Measurements from ENCODE around the gene ITGB8. TPM values are rescaled to one million over a fixed set of nuclear protein-coding genes. Genes with fewer than 3 reads are reported as not detected.
A peak's percentile ranks its signal among the peaks of the same experiment; 100 is the strongest.

The ITGB8 gene
- under 1 TPM; 0.11 to 0.12 TPM for total RNA-seq
- not detected for polyA plus RNA-seq

GRCh38 chr7:20330239-20330927 lies at the start of gene ITGB8:
ITGB8 (plus strand) TSS chr7:20330900; CDS start chr7:20331807, 907 bp downstream.
- CTCF ChIA-PET (ENCODE audit: partially characterized antibody), result no interaction called here

GRCh38 chr7:20282959-20283358 lies 47.7 kb upstream of the ITGB8 start:
- Histone ChIP-seq H3K4me1 (ENCODE audit: insufficient read depth, low read length) (no peaks in the 10 kb centered on the region), H3K27me3 (ENCODE audit: insufficient read depth, low read length) (no peaks in the 10 kb centered on the region), H3K36me3 (ENCODE audit: insufficient read depth, low read length) (no peaks in the 10 kb centered on the region), H3K27ac (ENCODE audit: low read depth, low read length) (no peak overlapping the region), H3K4me3 (ENCODE audit: low read length in 2 of 2) (no peak overlapping the region), H3K9me3 (ENCODE audit: control insufficient read depth in 1 of 2, low read length in 2 of 2) (no peaks in the 10 kb centered on the region)
- Mint-ChIP-seq H3K4me3 (no peak overlapping the region), H3K9me3 (peaks cover 0 to 5% (median 0%) of the 10 kb centered on the region in 8 donors), H3K27ac (no peak overlapping the region), H3K4me1 (peaks cover 0 to 2% (median 0%) of the 10 kb centered on the region in 4 donors), H3K27me3 (no peaks in the 10 kb centered on the region), H3K36me3 (no peaks in the 10 kb centered on the region)
- POLR2A ChIA-PET (ENCODE audit: partially characterized antibody), result no interaction called here
- CTCF ChIA-PET (ENCODE audit: partially characterized antibody), result no interaction called here
- no peak for DNase-seq
- intact Hi-C loops (cut with micrococcal nuclease), result no loop called here

More at GRCh38 chr7:20330239-20330927, at the start of gene ITGB8:
- H3K4me3 Mint-ChIP-seq, result peak within 1 kb of the TSS; percentile 77 to 86 (median 82)
- peaks cover 0 to 4% (median under 1%) of the 10 kb centered on the region in 8 donors for H3K9me3 Mint-ChIP-seq
- Histone ChIP-seq H3K9me3 (ENCODE audit: control insufficient read depth in 1 of 2, low read length in 2 of 2) (no peaks in the 10 kb centered on the region), H3K27ac (ENCODE audit: low read depth, low read length) (no peak within 1 kb of the TSS), H3K36me3 (ENCODE audit: insufficient read depth, low read length) (no peaks in the 10 kb centered on the region), H3K27me3 (ENCODE audit: insufficient read depth, low read length) (peaks cover 2% of the 10 kb centered on the region), H3K4me3 (ENCODE audit: low read length in 2 of 2) (peak within 1 kb of the TSS in 1 of 2 donors; percentile 28), H3K4me1 (ENCODE audit: insufficient read depth, low read length) (peaks cover 21% of the 10 kb centered on the region)
- no peak for DNase-seq
- H3K36me3 Mint-ChIP-seq, result no peaks in the 10 kb centered on the region
- no peak within 1 kb of the TSS for H3K27ac Mint-ChIP-seq
- POLR2A ChIA-PET (ENCODE audit: partially characterized antibody), result no interaction called here
- H3K27me3 Mint-ChIP-seq, result peaks cover 21 to 22% of the 10 kb centered on the region in 2 donors
- peaks cover 12 to 23% (median 18%) of the 10 kb centered on the region in 4 donors for H3K4me1 Mint-ChIP-seq
- intact Hi-C loops (cut with micrococcal nuclease), result no loop called here

GRCh38 chr7:20283385-20283784 lies 47.3 kb upstream of the ITGB8 start:
- Histone ChIP-seq H3K4me3 (ENCODE audit: low read length in 2 of 2) (no peak overlapping the region), H3K36me3 (ENCODE audit: insufficient read depth, low read length) (no peaks in the 10 kb centered on the region), H3K27ac (ENCODE audit: low read depth, low read length) (no peak overlapping the region), H3K9me3 (ENCODE audit: control insufficient read depth in 1 of 2, low read length in 2 of 2) (no peaks in the 10 kb centered on the region), H3K27me3 (ENCODE audit: insufficient read depth, low read length) (no peaks in the 10 kb centered on the region), H3K4me1 (ENCODE audit: insufficient read depth, low read length) (no peaks in the 10 kb centered on the region)
- Mint-ChIP-seq H3K4me3 (no peak overlapping the region), H3K27me3 (no peaks in the 10 kb centered on the region), H3K4me1 (peaks cover 0 to 2% (median 0%) of the 10 kb centered on the region in 4 donors), H3K27ac (no peak overlapping the region), H3K36me3 (no peaks in the 10 kb centered on the region), H3K9me3 (peaks cover 0 to 5% (median 0%) of the 10 kb centered on the region in 8 donors)
- no peak for DNase-seq
- ChIA-PET POLR2A (ENCODE audit: partially characterized antibody) (no interaction called here), CTCF (ENCODE audit: partially characterized antibody) (no interaction called here)
- intact Hi-C loops (cut with micrococcal nuclease), result no loop called here

GRCh38 chr7:20284003-20284770 lies 46.5 kb upstream of the ITGB8 start:
- no peak overlapping the region for H3K4me3 ChIP-seq (ENCODE audit: low read length in 2 of 2)
- no peak overlapping the region for H3K27ac Mint-ChIP-seq
- H3K4me1 ChIP-seq (ENCODE audit: insufficient read depth, low read length), result no peaks in the 10 kb centered on the region
- no peaks in the 10 kb centered on the region for H3K9me3 ChIP-seq (ENCODE audit: control insufficient read depth in 1 of 2, low read length in 2 of 2)
- intact Hi-C loops (cut with micrococcal nuclease), result no loop called here
- POLR2A ChIA-PET (ENCODE audit: partially characterized antibody), result no interaction called here
- H3K4me3 Mint-ChIP-seq, result no peak overlapping the region
- CTCF ChIA-PET (ENCODE audit: partially characterized antibody), result no interaction called here
- H3K9me3 Mint-ChIP-seq, result peaks cover 0 to 5% (median 0%) of the 10 kb centered on the region in 8 donors
- no peaks in the 10 kb centered on the region for H3K27me3 ChIP-seq (ENCODE audit: insufficient read depth, low read length)
- H3K36me3 ChIP-seq (ENCODE audit: insufficient read depth, low read length), result no peaks in the 10 kb centered on the region
- H3K27ac ChIP-seq (ENCODE audit: low read depth, low read length), result no peak overlapping the region
- no peaks in the 10 kb centered on the region for H3K36me3 Mint-ChIP-seq
- DNase-seq, result no peak
- peaks cover 0 to 2% (median 0%) of the 10 kb centered on the region in 4 donors for H3K4me1 Mint-ChIP-seq
- H3K27me3 Mint-ChIP-seq, result no peaks in the 10 kb centered on the region

- H3K4me3 Mint-ChIP-seq, result no peak overlapping the region
- Histone ChIP-seq H3K27me3 (ENCODE audit: insufficient read depth, low read length) (no peaks in the 10 kb centered on the region), H3K4me1 (ENCODE audit: insufficient read depth, low read length) (no peaks in the 10 kb centered on the region), H3K27ac (ENCODE audit: low read depth, low read length) (no peak overlapping the region), H3K9me3 (ENCODE audit: control insufficient read depth in 1 of 2, low read length in 2 of 2) (no peaks in the 10 kb centered on the region), H3K36me3 (ENCODE audit: insufficient read depth, low read length) (no peaks in the 10 kb centered on the region), H3K4me3 (ENCODE audit: low read length in 2 of 2) (no peak overlapping the region)
- no peaks in the 10 kb centered on the region for H3K36me3 Mint-ChIP-seq
- no peak overlapping the region for H3K27ac Mint-ChIP-seq
- intact Hi-C loops (cut with micrococcal nuclease), result no loop called here
- DNase-seq, result no peak
- peaks cover 0 to 5% (median 0%) of the 10 kb centered on the region in 8 donors for H3K9me3 Mint-ChIP-seq
- ChIA-PET POLR2A (ENCODE audit: partially characterized antibody) (no interaction called here), CTCF (ENCODE audit: partially characterized antibody) (no interaction called here)
- no peaks in the 10 kb centered on the region for H3K27me3 Mint-ChIP-seq
- peaks cover 0 to 2% (median 0%) of the 10 kb centered on the region in 4 donors for H3K4me1 Mint-ChIP-seq
These were observed 45.9 kb upstream of the ITGB8 start for GRCh38 chr7:20284771-20285143.

GRCh38 chr7:20287317-20287716 lies 43.4 kb upstream of the ITGB8 start:
- H3K27ac ChIP-seq (ENCODE audit: low read depth, low read length), result no peak overlapping the region
- no peaks in the 10 kb centered on the region for H3K27me3 Mint-ChIP-seq
- no peak for DNase-seq
- no peak overlapping the region for H3K4me3 ChIP-seq (ENCODE audit: low read length in 2 of 2)
- H3K4me1 Mint-ChIP-seq, result peaks cover 0 to 2% (median 0%) of the 10 kb centered on the region in 4 donors
- H3K9me3 Mint-ChIP-seq, result peaks cover 0 to 5% (median 0%) of the 10 kb centered on the region in 8 donors
- ChIA-PET CTCF (ENCODE audit: partially characterized antibody) (no interaction called here), POLR2A (ENCODE audit: partially characterized antibody) (no interaction called here)
- intact Hi-C loops (cut with micrococcal nuclease), result no loop called here
- H3K27me3 ChIP-seq (ENCODE audit: insufficient read depth, low read length), result no peaks in the 10 kb centered on the region
- no peaks in the 10 kb centered on the region for H3K36me3 ChIP-seq (ENCODE audit: insufficient read depth, low read length)
- H3K27ac Mint-ChIP-seq, result no peak overlapping the region
- H3K9me3 ChIP-seq (ENCODE audit: control insufficient read depth in 1 of 2, low read length in 2 of 2), result no peaks in the 10 kb centered on the region
- no peaks in the 10 kb centered on the region for H3K4me1 ChIP-seq (ENCODE audit: insufficient read depth, low read length)
- H3K4me3 Mint-ChIP-seq, result no peak overlapping the region
- H3K36me3 Mint-ChIP-seq, result no peaks in the 10 kb centered on the region

- ChIA-PET CTCF (ENCODE audit: partially characterized antibody) (no interaction called here), POLR2A (ENCODE audit: partially characterized antibody) (no interaction called here)
- no peak for DNase-seq
- no peaks in the 10 kb centered on the region for H3K4me1 ChIP-seq (ENCODE audit: insufficient read depth, low read length)
- Mint-ChIP-seq H3K4me3 (no peak overlapping the region), H3K36me3 (no peaks in the 10 kb centered on the region), H3K27ac (no peak overlapping the region), H3K9me3 (peaks cover 0 to 5% (median under 1%) of the 10 kb centered on the region in 8 donors), H3K27me3 (no peaks in the 10 kb centered on the region), H3K4me1 (peaks cover 0 to 2% (median 0%) of the 10 kb centered on the region in 4 donors)
- no peaks in the 10 kb centered on the region for H3K36me3 ChIP-seq (ENCODE audit: insufficient read depth, low read length)
- H3K9me3 ChIP-seq (ENCODE audit: control insufficient read depth in 1 of 2, low read length in 2 of 2), result no peaks in the 10 kb centered on the region
- no peak overlapping the region for H3K4me3 ChIP-seq (ENCODE audit: low read length in 2 of 2)
- no peak overlapping the region for H3K27ac ChIP-seq (ENCODE audit: low read depth, low read length)
- intact Hi-C loops (cut with micrococcal nuclease), result no loop called here
- no peaks in the 10 kb centered on the region for H3K27me3 ChIP-seq (ENCODE audit: insufficient read depth, low read length)
These were observed 42.7 kb upstream of the ITGB8 start for GRCh38 chr7:20288036-20288435.

Data from CD4-positive, alpha-beta memory T cell (primary cell).